MCF 10A (cell line): ENCODE results near the gene SLC7A8. TPM values are rescaled to one million over a fixed set of nuclear protein-coding genes. Genes with fewer than 3 reads are reported as not detected.

Source experiments
- BruUV-seq: library from RNA; stranded (reverse); fragments of 400-500 nt; replicated peaks from 2 replicates; lab custom pipeline; 2021; lab: Mats Ljungman, UMichigan
- CTCF ChIA-PET: fragments of 300-600 bp; sonication (Branson Sonifier 250); formaldehyde crosslinking; extraction: SDS; loops from one replicate; lab custom pipeline; 2021; ENCODE audit warnings: antibody characterized with exemption, inconsistent platforms; lab: Yijun Ruan, JAX
- POLR2A ChIA-PET: fragments of 300-600, 350-650 bp; sonication (Branson Sonifier 250); formaldehyde crosslinking; extraction: SDS; loops from one replicate; lab custom pipeline; 2020; ENCODE audit warnings: antibody characterized with exemption, inconsistent platforms; lab: Yijun Ruan, JAX
- DNase-seq: peaks from one replicate; pipeline ENCODE4 v3.0.0-alpha.2; 2018; ENCODE audit not compliant: unreplicated experiment
- H3K27ac Mint-ChIP-seq: one replicate; pipeline ENCODE4 v1.8.0; 2022; ENCODE audit warnings: mild to moderate bottlenecking, low read depth, mixed read lengths; ENCODE audit not compliant: unreplicated experiment
- H3K27me3 Mint-ChIP-seq: one replicate; pipeline ENCODE4 v1.8.0; 2022; ENCODE audit warnings: mixed read lengths; ENCODE audit not compliant: insufficient read depth, unreplicated experiment
- H3K36me3 Mint-ChIP-seq: one replicate; pipeline ENCODE4 v1.8.0; 2022; ENCODE audit warnings: mild to moderate bottlenecking, moderate library complexity, mixed read lengths; ENCODE audit not compliant: insufficient read depth, unreplicated experiment
- H3K4me1 Mint-ChIP-seq: one replicate; pipeline ENCODE4 v1.8.0; 2022; ENCODE audit warnings: mixed read lengths; ENCODE audit not compliant: insufficient read depth, unreplicated experiment
- H3K4me3 Mint-ChIP-seq: one replicate; pipeline ENCODE4 v1.8.0; 2022; ENCODE audit warnings: mild to moderate bottlenecking, moderate library complexity, mixed read lengths; ENCODE audit not compliant: unreplicated experiment
- H3K9me3 Mint-ChIP-seq: one replicate; pipeline ENCODE4 v1.8.0; 2022; ENCODE audit warnings: mixed read lengths; ENCODE audit not compliant: unreplicated experiment
- intact Hi-C: fragments of 100-400 bp; cut with micrococcal nuclease; formaldehyde crosslinking; loops from 2 replicates; pipeline ENCODE4 v1.14.1; 2022
- total RNA-seq: library from RNA; stranded (reverse); gene quantifications from 2 replicates; pipeline ENCODE4 v1.2.3, GENCODE V29; 2022
- TF ChIP-seq, protein P1 (sequence below): fragments of 200-600 bp; IDR thresholded peaks from one replicate; pipeline ENCODE4 v1.8.0; 2022; ENCODE audit warnings: antibody characterized with exemption, mild to moderate bottlenecking; ENCODE audit not compliant: unreplicated experiment

Gene SLC7A8
- total RNA-seq, 1 experiment from 2014 or later = 2.4 TPM

GRCh38 chr14:23091294-23092225 is 91.9 kb downstream of the SLC7A8 start:
- CTCF ChIA-PET = interaction anchor here (0.6 to 8.9 kb wide), 13 partner anchors 14 to 209 kb away, joined by 3 to 105 read pairs (median 3); partner anchors contain the start of gene CDH24
- POLR2A ChIA-PET = interaction anchor here (0.6 to 1.2 kb wide), 7 partner anchors 10 to 58 kb away, joined by 3 to 5 read pairs (median 3); no protein-coding TSS in a partner anchor
- no peak overlapping the region for H3K4me3 Mint-ChIP-seq

DNA sequence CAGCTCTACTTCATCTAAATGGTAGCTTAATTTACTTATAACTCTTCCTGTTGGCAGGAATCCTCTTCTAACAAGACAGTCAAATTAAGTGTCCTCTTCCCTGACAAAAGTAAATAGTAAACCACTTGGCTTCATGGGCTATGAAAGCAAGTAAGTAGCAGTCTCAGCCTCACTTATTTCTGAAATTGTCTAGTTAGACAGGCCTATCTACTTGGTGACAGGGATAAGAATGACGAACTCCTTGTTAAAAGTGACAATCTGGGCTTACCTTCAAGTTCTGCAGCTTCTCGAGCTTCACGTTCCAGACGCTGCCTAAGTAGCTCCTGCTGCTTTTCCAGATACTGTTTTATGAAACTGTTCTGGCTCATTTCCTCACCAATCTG is 93.2 kb downstream of the SLC7A8 start:
- CTCF ChIA-PET = interaction anchor here (0.6 to 8.9 kb wide), 5 partner anchors 12 to 126 kb away, joined by 5 to 105 read pairs (median 8); no protein-coding TSS in a partner anchor
- intact Hi-C loops = no loop called here
- H3K4me3 Mint-ChIP-seq = no peak overlapping the region
- H3K27ac Mint-ChIP-seq = no peak overlapping the region
- BruUV-seq = no TSS peak
- DNase-seq = no peak
- H3K4me1 Mint-ChIP-seq = peaks cover 13% of the 10 kb centered on the region
- H3K27me3 Mint-ChIP-seq = no peaks in the 10 kb centered on the region
- peaks cover 71% of the 10 kb centered on the region for H3K36me3 Mint-ChIP-seq
- no peaks in the 10 kb centered on the region for H3K9me3 Mint-ChIP-seq
- POLR2A ChIA-PET = interaction anchor here (0.8 to 1.3 kb wide), 3 partner anchors 9 to 20 kb away, joined by 3 to 4 read pairs (median 4); no protein-coding TSS in a partner anchor
- TF ChIP-seq, protein P1, sequence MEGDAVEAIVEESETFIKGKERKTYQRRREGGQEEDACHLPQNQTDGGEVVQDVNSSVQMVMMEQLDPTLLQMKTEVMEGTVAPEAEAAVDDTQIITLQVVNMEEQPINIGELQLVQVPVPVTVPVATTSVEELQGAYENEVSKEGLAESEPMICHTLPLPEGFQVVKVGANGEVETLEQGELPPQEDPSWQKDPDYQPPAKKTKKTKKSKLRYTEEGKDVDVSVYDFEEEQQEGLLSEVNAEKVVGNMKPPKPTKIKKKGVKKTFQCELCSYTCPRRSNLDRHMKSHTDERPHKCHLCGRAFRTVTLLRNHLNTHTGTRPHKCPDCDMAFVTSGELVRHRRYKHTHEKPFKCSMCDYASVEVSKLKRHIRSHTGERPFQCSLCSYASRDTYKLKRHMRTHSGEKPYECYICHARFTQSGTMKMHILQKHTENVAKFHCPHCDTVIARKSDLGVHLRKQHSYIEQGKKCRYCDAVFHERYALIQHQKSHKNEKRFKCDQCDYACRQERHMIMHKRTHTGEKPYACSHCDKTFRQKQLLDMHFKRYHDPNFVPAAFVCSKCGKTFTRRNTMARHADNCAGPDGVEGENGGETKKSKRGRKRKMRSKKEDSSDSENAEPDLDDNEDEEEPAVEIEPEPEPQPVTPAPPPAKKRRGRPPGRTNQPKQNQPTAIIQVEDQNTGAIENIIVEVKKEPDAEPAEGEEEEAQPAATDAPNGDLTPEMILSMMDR = no peak

More at GRCh38 chr14:23091294-23092225, 91.9 kb downstream of the SLC7A8 start:
- H3K4me1 Mint-ChIP-seq = peaks cover 16% of the 10 kb centered on the region
- TF ChIP-seq, protein P1 = no peak
- no peak overlapping the region for H3K27ac Mint-ChIP-seq
- H3K36me3 Mint-ChIP-seq = peaks cover 59% of the 10 kb centered on the region
- DNase-seq = no peak
- intact Hi-C loops = no loop called here
- H3K27me3 Mint-ChIP-seq = no peaks in the 10 kb centered on the region
- H3K9me3 Mint-ChIP-seq = no peaks in the 10 kb centered on the region
- no TSS peak for BruUV-seq

- BruUV-seq = no TSS peak
- H3K9me3 Mint-ChIP-seq = no peaks in the 10 kb centered on the region
- ChIA-PET POLR2A (interaction anchor here (1.2 to 1.3 kb wide), 2 partner anchors 9 to 20 kb away, joined by 3 to 4 read pairs; no protein-coding TSS in a partner anchor), CTCF (interaction anchor here (0.5 to 8.9 kb wide), 6 partner anchors 12 to 171 kb away, joined by 3 to 105 read pairs (median 6); partner anchors contain the start of gene RBM23)
- H3K36me3 Mint-ChIP-seq = peaks cover 77% of the 10 kb centered on the region
- H3K27me3 Mint-ChIP-seq = no peaks in the 10 kb centered on the region
- no peak for DNase-seq
- H3K4me1 Mint-ChIP-seq = peaks cover 13% of the 10 kb centered on the region
- intact Hi-C loops = no loop called here
- no peak overlapping the region for H3K4me3 Mint-ChIP-seq
- H3K27ac Mint-ChIP-seq = no peak overlapping the region
- TF ChIP-seq, protein P1 = no peak
These were observed 93.8 kb downstream of the SLC7A8 start for GRCh38 chr14:23089498-23090253.
